Measurements from ENCODE around the gene SLC35C1. TPM values are rescaled to one million over a fixed set of nuclear protein-coding genes. Genes with fewer than 3 reads are reported as not detected.

SLC35C1 gene
- total and polyA plus RNA-seq, 2 of the 8 experiments (the other 6 are each of a cell fraction or from before 2014, with no cell fraction given) = 4.6 to 10.6 TPM

DNA sequence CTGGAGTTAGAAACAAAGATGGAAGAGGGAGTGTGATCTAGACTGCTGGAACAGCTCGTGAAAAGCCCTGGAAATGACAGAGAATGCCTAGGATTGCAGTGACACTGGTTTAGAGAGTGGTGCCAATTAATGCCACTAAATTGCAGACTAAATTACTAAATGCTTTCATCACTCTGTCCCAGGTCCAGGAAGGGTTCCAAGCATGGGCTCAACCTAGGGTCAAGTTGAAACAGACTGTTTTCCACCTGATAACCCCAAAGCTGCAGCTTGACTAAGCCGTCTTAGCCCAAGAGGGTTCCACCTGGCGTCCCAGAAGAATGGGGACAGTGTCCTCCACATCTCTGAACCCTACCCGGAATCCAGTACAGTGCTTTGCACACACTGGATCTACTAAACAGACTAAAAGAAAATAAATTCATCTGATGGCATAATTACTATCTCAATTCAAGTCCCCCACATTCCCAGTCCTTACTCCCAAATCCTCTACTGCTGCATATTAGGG lies 41.3 kb downstream of the SLC35C1 start:
- no peak for FAIRE-seq
- H3K27ac ChIP-seq (ENCODE audit: low read depth, low read length) = no peak overlapping the region
- TF ChIP-seq POU5F1 (IDR thresholded peaks at IDR 0.05; ENCODE audit: low read depth, low read length) (no peak), KDM5A (IDR thresholded peaks at IDR 0.05; ENCODE audit: low read length) (no peak), SIRT6 (IDR thresholded peaks at IDR 0.05; ENCODE audit: low read length) (no peak), YY1 (IDR thresholded peaks at IDR 0.05; ENCODE audit: low read depth, low read length) (no peak), EZH2 (IDR thresholded peaks at IDR 0.05; ENCODE audit: low read depth, low read length, severe bottlenecking) (no peak), CTBP2 (IDR thresholded peaks at IDR 0.05; ENCODE audit: borderline replicate concordance, insufficient read depth, insufficient read length, low read length) (no peak), ZNF274 (IDR thresholded peaks at IDR 0.05; ENCODE audit: borderline replicate concordance, extremely low read depth, low read length) (no peak), TBP (IDR thresholded peaks at IDR 0.05; ENCODE audit: low read depth, low read length) (no peak), KDM4A (IDR thresholded peaks at IDR 0.05; ENCODE audit: low read depth, low read length, severe bottlenecking) (no peak), GTF2F1 (IDR thresholded peaks at IDR 0.05; ENCODE audit: borderline replicate concordance, low read depth, low read length) (no peak)
- TF ChIP-seq, protein P1, sequence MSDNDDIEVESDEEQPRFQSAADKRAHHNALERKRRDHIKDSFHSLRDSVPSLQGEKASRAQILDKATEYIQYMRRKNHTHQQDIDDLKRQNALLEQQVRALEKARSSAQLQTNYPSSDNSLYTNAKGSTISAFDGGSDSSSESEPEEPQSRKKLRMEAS (IDR thresholded peaks at IDR 0.05) = no peak
- TF ChIP-seq, protein P2, sequence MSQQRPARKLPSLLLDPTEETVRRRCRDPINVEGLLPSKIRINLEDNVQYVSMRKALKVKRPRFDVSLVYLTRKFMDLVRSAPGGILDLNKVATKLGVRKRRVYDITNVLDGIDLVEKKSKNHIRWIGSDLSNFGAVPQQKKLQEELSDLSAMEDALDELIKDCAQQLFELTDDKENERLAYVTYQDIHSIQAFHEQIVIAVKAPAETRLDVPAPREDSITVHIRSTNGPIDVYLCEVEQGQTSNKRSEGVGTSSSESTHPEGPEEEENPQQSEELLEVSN (IDR thresholded peaks at IDR 0.05) = no peak

More for the DNA sequence above, 41.3 kb downstream of the SLC35C1 start:
- Histone ChIP-seq H3K14ac (ENCODE audit: insufficient read length) (no peak overlapping the region), H3K4me3 (ENCODE audit: extremely low read depth in 1 of 4, insufficient read depth in 2 of 4, low read depth in 3 of 4, low read length in 4 of 4) (no peak overlapping the region), H4K5ac (ENCODE audit: insufficient read length, low read depth, low read length) (no peak overlapping the region), H3K23ac (ENCODE audit: insufficient read length) (no peak overlapping the region), H2BK5ac (ENCODE audit: low read depth, low read length) (no peak overlapping the region), H3K4me1 (replicated peaks in 1 of 4; ENCODE audit: control insufficient read depth in 3 of 4, insufficient read depth in 4 of 4, low read length in 3 of 4) (peaks cover 0 to 8% (median 5%) of the 10 kb centered on the region in 4 experiments; a peak in 5 of 7 replicates), H3K27me3 (replicated peaks in 1 of 4; ENCODE audit: control insufficient read depth in 3 of 4, extremely low read depth in 1 of 4, insufficient read depth in 3 of 4, low read length in 3 of 4) (peaks cover 5 to 25% (median 12%) of the 10 kb centered on the region in 4 experiments; a peak in 6 of 7 replicates), H4K91ac (replicated peaks; ENCODE audit: insufficient read length, low read length) (no peak overlapping the region), H2BK12ac (ENCODE audit: low read depth, low read length) (no peak overlapping the region), H3K9ac (replicated peaks in 1 of 4; ENCODE audit: extremely low read depth in 1 of 4, low read depth in 3 of 4, low read length in 3 of 4) (no peak overlapping the region), H3K79me2 (ENCODE audit: control insufficient read depth in 1 of 2, insufficient read depth in 2 of 2, low read length in 2 of 2) (0 out of 4 replicates have a peak, but pooled peaks cover 0 to 5% of the 10 kb centered on the region in 2 experiments), H3K56ac (replicated peaks; ENCODE audit: insufficient read length, low read depth, low read length) (no peak overlapping the region), H3K9me3 (ENCODE audit: insufficient read depth in 2 of 2, low read depth in 1 of 2, low read length in 1 of 2) (no peaks in the 10 kb centered on the region), H3K23me2 (ENCODE audit: low read depth, low read length) (peaks cover 2% of the 10 kb centered on the region; the same call in 1 of the 2 replicates), H2BK15ac (ENCODE audit: low read length) (no peak overlapping the region), H3K18ac (ENCODE audit: extremely low read depth, low read length) (no peak overlapping the region), H3K36me3 (ENCODE audit: control insufficient read depth in 2 of 4, insufficient read depth in 4 of 4, low read length in 3 of 4) (no peaks in the 10 kb centered on the region), H2BK120ac (replicated peaks; ENCODE audit: low read depth, low read length) (no peak overlapping the region), H2AK5ac (ENCODE audit: low read depth, low read length) (no peak overlapping the region), H2AFZ (ENCODE audit: low read length) (no peak overlapping the region), H3K4me2 (ENCODE audit: insufficient read depth in 1 of 2, low read depth in 2 of 2, low read length in 2 of 2) (peak overlapping the region in 1 of 2 experiments; percentile 77; a peak in 1 of 4 replicates), H4K20me1 (replicated peaks in 1 of 2; ENCODE audit: control insufficient read depth in 1 of 2, insufficient read depth in 2 of 2, low read length in 2 of 2) (peaks cover 2 to 6% of the 10 kb centered on the region in 2 experiments), H3K4ac (replicated peaks; ENCODE audit: insufficient read length, low read depth, low read length) (no peak overlapping the region), H3K79me1 (ENCODE audit: low read depth, low read length) (no peaks in the 10 kb centered on the region; the same call in 1 of the 2 replicates), H2BK20ac (ENCODE audit: low read length) (no peak overlapping the region), H4K8ac (ENCODE audit: extremely low read depth, insufficient read depth, low read length) (no peak overlapping the region)
- DNase-seq (ENCODE audit: low read depth in 1 of 2, low spot score in 2 of 2) = no peak
- WGBS, 2 experiments (ENCODE audit: extremely low coverage in 1 of 2, insufficient coverage in 1 of 2, insufficient read length in 1 of 2, insufficient replicate concordance in 2 of 2, low coverage in 1 of 2, low lambda C conversion rate in 2 of 2, missing lambda C conversion rate in 1 of 2) = 74% methylated on average over 4 of the region's 4 CpGs; no CpG with 5 or more reads in 1 of the 2 experiments
- ChIA-PET CTCF (ENCODE audit: partially characterized antibody) (interaction anchor here (0.6 to 6.3 kb wide), 3 partner anchors 14 to 239 kb away, joined by 3 to 50 read pairs (median 15); no protein-coding TSS in a partner anchor), POLR2A (ENCODE audit: partially characterized antibody) (interaction anchor here (0.9 to 2.2 kb wide), 3 partner anchors 15 to 50 kb away, joined by 3 to 17 read pairs (median 3); no protein-coding TSS in a partner anchor)

Measured in H1 (cell line).